ENCODE data around the gene RMND1. TPM values are rescaled to one million over a fixed set of nuclear protein-coding genes. Genes with fewer than 3 reads are reported as not detected.
A peak's percentile ranks its signal among the peaks of the same experiment; 100 is the strongest.

RMND1 gene
- total and polyA plus RNA-seq, 2 of the 13 experiments (the other 11 are each of a cell fraction or from before 2014, with no cell fraction given): 34.0 to 72.5 TPM

- TF ChIP-seq ZNF512 (CRISPR knock-in tag; IDR thresholded peaks at IDR 0.05): 0 out of 2 replicates have a peak, but pooled peaks have one; percentile 38
- TF ChIP-seq SP5 (CRISPR knock-in tag; IDR thresholded peaks at IDR 0.05; ENCODE audit: borderline replicate concordance, low read depth): peak; percentile 83
- peak; percentile 99 for TF ChIP-seq ZNF687 (CRISPR knock-in tag; IDR thresholded peaks at IDR 0.05)
- TF ChIP-seq ZNF713 (CRISPR knock-in tag; IDR thresholded peaks at IDR 0.05): peak; percentile 75; the same call in 1 of the 2 replicates
- no peak for TF ChIP-seq FOSL1 (CRISPR knock-in tag; IDR thresholded peaks at IDR 0.05; ENCODE audit: borderline replicate concordance)
- TF ChIP-seq CSRNP2 (CRISPR knock-in tag; conservative IDR thresholded peaks at IDR 0.05; ENCODE audit: low read depth): no peak
- peak; percentile 93 for TF ChIP-seq MXI1 (IDR thresholded peaks at IDR 0.05; ENCODE audit: borderline replicate concordance, low read depth, low read length)
- peak; percentile 96 for TF ChIP-seq DNMT3B (CRISPR knock-in tag; conservative IDR thresholded peaks at IDR 0.05)
- TF ChIP-seq ZNF251 (CRISPR knock-in tag; IDR thresholded peaks at IDR 0.05): no peak
- TF ChIP-seq RNF219 (CRISPR knock-in tag; IDR thresholded peaks at IDR 0.05): no peak
- TF ChIP-seq PTBP1 (IDR thresholded peaks at IDR 0.05; ENCODE audit: low read depth, low read length, poor library complexity, severe bottlenecking): peak; percentile 99
- TF ChIP-seq ZNF766 (CRISPR knock-in tag; IDR thresholded peaks at IDR 0.05; ENCODE audit: borderline replicate concordance): peak; percentile 96; the same call in 1 of the 2 replicates
- TF ChIP-seq REL (CRISPR knock-in tag; conservative IDR thresholded peaks at IDR 0.05): peak; percentile 88
- no peak for TF ChIP-seq POLR2AphosphoS2 (IDR thresholded peaks at IDR 0.05; ENCODE audit: low read depth, low read length)
- peak; percentile 54; the same call in 1 of the 2 replicates for TF ChIP-seq RFXANK (CRISPR knock-in tag; IDR thresholded peaks at IDR 0.05)
- peak; percentile 76 for TF ChIP-seq NCOA2 (CRISPR knock-in tag; IDR thresholded peaks at IDR 0.05)
- peak; percentile 84 for TF ChIP-seq ZNF180 (CRISPR knock-in tag; IDR thresholded peaks at IDR 0.05; ENCODE audit: borderline replicate concordance, low read depth)
- peak; percentile 92 for TF ChIP-seq ZSCAN9 (CRISPR knock-in tag; IDR thresholded peaks at IDR 0.05; ENCODE audit: borderline replicate concordance)
Observed at GRCh38 chr6:151451950-151452749, at the start of gene RMND1 (continued).

Measured in HepG2 (cell line).